Measurements from ENCODE around the gene NFASC. TPM values are rescaled to one million over a fixed set of nuclear protein-coding genes. Genes with fewer than 3 reads are reported as not detected.

NFASC gene
- total and polyA plus RNA-seq, 3 donors from 2014 or later: 9.9 to 13.9 (median 10.2) TPM

DNA sequence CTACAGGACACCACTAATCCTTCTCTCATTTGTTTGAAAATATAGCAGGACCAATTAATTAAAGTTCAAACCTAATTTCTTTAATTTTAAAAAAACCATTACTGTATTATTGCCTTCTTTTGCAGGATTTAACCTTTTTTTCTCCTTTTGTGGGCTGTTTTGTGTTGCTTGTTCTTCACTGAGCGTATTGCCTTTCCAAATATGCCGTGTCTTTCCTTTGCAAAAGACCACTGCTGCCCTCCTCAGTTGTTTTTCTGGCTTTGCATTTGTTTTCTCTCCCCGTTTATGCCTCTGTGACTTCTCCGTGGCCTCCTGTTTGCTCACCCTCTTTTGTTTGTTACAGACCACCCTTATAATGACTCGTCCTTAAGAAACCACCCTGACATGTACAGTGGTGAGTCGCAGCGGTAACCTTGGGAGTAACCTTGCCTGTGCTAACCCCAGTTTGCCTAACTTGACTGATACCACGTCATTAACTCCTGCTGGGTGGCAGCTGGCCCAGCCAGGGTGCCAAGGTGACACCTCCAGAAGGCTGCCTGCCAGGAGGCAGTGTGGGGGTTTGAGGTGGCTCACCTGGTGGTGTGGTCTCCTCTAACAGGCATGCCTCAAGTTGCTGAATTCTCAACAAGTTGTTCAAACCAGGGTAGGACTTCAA is 91.2 kb downstream of the NFASC start:
- Histone ChIP-seq H3K36me3 (ENCODE audit: low read depth, missing control alignments) (no peaks in the 10 kb centered on the region), H3K27ac (no peak overlapping the region), H3K27me3 (no peaks in the 10 kb centered on the region), H3K9me3 (no peaks in the 10 kb centered on the region), H3K4me3 (no peak overlapping the region), H3K4me1 (no peaks in the 10 kb centered on the region)
- TF ChIP-seq, protein P1, sequence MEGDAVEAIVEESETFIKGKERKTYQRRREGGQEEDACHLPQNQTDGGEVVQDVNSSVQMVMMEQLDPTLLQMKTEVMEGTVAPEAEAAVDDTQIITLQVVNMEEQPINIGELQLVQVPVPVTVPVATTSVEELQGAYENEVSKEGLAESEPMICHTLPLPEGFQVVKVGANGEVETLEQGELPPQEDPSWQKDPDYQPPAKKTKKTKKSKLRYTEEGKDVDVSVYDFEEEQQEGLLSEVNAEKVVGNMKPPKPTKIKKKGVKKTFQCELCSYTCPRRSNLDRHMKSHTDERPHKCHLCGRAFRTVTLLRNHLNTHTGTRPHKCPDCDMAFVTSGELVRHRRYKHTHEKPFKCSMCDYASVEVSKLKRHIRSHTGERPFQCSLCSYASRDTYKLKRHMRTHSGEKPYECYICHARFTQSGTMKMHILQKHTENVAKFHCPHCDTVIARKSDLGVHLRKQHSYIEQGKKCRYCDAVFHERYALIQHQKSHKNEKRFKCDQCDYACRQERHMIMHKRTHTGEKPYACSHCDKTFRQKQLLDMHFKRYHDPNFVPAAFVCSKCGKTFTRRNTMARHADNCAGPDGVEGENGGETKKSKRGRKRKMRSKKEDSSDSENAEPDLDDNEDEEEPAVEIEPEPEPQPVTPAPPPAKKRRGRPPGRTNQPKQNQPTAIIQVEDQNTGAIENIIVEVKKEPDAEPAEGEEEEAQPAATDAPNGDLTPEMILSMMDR (IDR thresholded peaks at IDR 0.05): no peak
- no peak for TF ChIP-seq POLR2A (IDR thresholded peaks at IDR 0.05)
- no peak for DNase-seq
- intact Hi-C loops (cut with DNase I; ENCODE audit: low total_unique reads): no loop called here
- WGBS, 2 donors: 70 to 78% methylated on average over 8 of the region's 8 CpGs

DNA sequence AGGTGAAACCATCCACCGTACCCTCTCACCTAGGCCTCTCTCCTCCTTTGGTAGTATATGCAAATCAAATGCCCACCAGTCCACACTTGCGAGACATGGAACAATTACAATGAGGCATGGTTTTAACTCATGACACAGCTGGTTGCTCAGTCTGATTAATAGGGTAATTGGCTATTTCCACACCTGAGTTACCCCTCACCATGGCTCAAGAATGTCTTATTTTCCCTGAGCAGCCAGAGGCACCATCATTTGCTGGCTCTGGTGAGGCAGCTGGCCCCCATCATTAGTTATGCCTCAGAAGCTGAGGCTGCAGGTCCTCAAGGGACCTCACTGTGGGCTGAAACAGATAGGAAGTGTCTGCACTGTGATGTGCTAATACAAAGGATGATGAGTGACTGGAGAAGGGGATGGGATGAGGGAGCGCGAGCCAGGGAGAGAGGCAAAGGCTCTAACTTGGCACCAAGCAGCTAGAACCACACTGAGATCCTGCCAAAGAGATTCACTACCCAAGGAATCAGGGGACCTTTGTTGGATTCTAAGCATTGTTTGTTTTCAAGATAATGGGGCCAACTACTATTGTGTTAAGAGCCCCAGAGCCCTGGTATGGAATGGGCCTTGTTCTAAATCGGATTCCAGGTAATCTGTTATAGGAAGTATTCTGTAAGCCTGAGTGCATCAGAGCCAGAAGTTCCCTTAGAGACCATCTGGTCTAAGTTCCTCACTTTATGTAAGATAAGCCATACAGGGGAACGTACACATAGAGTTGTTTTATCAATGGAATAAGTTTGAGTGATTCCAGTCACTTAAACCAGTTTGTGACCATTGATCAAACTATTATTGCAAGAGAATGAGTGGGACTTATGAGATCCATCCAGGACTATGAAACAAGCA is 92.3 kb downstream of the NFASC start:
- intact Hi-C loops (cut with DNase I; ENCODE audit: low total_unique reads): no loop called here
- no peak for TF ChIP-seq POLR2A (IDR thresholded peaks at IDR 0.05)
- Histone ChIP-seq H3K36me3 (ENCODE audit: low read depth, missing control alignments) (no peaks in the 10 kb centered on the region), H3K27me3 (no peaks in the 10 kb centered on the region), H3K4me3 (no peak overlapping the region), H3K9me3 (no peaks in the 10 kb centered on the region), H3K4me1 (no peaks in the 10 kb centered on the region), H3K27ac (no peak overlapping the region)
- WGBS, 2 donors: 89 to 90% methylated on average over 6 of the region's 6 CpGs
- DNase-seq: no peak

DNA sequence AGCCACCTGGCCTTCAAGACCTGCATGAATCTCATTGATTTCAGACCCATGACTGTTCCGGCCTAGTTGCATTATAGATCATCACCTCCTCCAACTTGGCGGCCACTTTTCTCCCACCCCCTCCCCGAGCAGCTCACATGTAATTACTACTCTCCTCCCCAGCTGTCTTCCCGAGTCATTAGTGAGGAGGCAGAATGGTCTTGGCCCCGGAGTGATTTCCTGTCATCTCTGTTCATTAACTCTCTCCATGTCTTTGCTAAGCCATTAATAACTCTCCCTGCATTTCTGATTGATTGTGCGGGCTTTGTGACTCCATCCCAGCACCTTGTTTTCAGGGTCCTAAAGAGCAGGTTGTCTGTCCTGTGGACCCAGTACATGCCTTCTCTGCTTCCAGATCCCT is 96.8 kb downstream of the NFASC start:
- no peak for DNase-seq
- 70 to 78% methylated on average over 6 of the region's 6 CpGs for whole genome bisulfite sequencing, 2 donors
- Histone ChIP-seq H3K27ac (no peak overlapping the region), H3K9me3 (no peaks in the 10 kb centered on the region), H3K4me1 (no peaks in the 10 kb centered on the region), H3K4me3 (no peak overlapping the region), H3K27me3 (no peaks in the 10 kb centered on the region), H3K36me3 (ENCODE audit: low read depth, missing control alignments) (no peaks in the 10 kb centered on the region)
- intact Hi-C loops (cut with DNase I; ENCODE audit: low total_unique reads): no loop called here
- no peak for TF ChIP-seq POLR2A (IDR thresholded peaks at IDR 0.05)
- TF ChIP-seq, protein P1 (IDR thresholded peaks at IDR 0.05): no peak

DNA sequence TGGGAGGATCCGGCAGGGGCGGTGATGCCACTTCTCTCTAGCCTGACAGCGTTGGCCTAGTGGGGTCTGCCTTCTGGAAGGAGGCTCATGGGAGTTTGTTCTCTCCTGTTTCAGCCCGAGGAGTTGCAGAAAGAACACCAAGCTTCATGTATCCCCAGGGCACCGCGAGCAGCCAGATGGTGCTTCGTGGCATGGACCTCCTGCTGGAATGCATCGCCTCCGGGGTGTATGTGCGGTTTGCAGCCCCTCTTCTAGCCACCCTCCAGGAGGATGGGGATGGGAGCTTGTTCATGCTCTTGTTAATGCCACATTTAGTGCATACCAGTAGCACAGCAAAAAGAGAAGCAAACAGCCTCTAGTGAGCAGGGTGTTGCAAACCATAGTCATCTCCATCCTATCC is 97.5 kb downstream of the NFASC start:
- intact Hi-C loops (cut with DNase I; ENCODE audit: low total_unique reads): no loop called here

DNA sequence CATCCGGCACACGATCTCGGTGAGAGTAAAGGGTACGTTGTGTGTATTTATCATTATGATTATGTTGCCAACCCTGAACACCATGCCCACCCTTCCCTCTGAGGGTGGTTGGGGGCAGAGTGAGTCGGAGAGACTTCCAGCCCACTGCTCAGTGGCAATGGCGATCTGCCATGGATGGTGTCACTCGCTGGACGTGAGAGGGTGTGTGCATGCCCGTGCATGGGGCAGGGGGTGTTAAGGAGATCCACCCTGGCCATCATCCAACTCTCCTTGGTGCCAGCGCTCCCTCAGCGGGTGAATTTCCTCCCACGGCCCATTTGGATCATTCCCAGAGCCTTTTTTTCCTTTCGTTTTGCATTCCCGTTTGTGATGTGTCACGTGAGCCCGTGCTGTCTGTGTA is 98.3 kb downstream of the NFASC start:
- Histone ChIP-seq H3K4me1 (no peaks in the 10 kb centered on the region), H3K4me3 (no peak overlapping the region), H3K27ac (no peak overlapping the region), H3K36me3 (ENCODE audit: low read depth, missing control alignments) (no peaks in the 10 kb centered on the region), H3K27me3 (no peaks in the 10 kb centered on the region), H3K9me3 (no peaks in the 10 kb centered on the region)
- 88 to 96% methylated on average over 13 to 16 of the region's 16 CpGs for WGBS, 2 donors
- no peak for DNase-seq
- no peak for TF ChIP-seq POLR2A (IDR thresholded peaks at IDR 0.05)
- TF ChIP-seq, protein P1 (IDR thresholded peaks at IDR 0.05): no peak
- intact Hi-C loops (cut with DNase I; ENCODE audit: low total_unique reads): no loop called here

More for the DNA sequence above, 97.5 kb downstream of the NFASC start:
- WGBS, 2 donors: 94 to 95% methylated on average over 9 to 10 of the region's 10 CpGs
- H3K4me1 ChIP-seq: no peaks in the 10 kb centered on the region
- H3K36me3 ChIP-seq (ENCODE audit: low read depth, missing control alignments): no peaks in the 10 kb centered on the region
- H3K27me3 ChIP-seq: no peaks in the 10 kb centered on the region
- H3K9me3 ChIP-seq: no peaks in the 10 kb centered on the region
- H3K4me3 ChIP-seq: no peak overlapping the region
- no peak for DNase-seq
- no peak overlapping the region for H3K27ac ChIP-seq
- TF ChIP-seq, protein P1 (IDR thresholded peaks at IDR 0.05): no peak
- no peak for TF ChIP-seq POLR2A (IDR thresholded peaks at IDR 0.05)

Measured in testis (tissue), 3 donors.